ENCODE measurements around the gene ABCA9.

DNA sequence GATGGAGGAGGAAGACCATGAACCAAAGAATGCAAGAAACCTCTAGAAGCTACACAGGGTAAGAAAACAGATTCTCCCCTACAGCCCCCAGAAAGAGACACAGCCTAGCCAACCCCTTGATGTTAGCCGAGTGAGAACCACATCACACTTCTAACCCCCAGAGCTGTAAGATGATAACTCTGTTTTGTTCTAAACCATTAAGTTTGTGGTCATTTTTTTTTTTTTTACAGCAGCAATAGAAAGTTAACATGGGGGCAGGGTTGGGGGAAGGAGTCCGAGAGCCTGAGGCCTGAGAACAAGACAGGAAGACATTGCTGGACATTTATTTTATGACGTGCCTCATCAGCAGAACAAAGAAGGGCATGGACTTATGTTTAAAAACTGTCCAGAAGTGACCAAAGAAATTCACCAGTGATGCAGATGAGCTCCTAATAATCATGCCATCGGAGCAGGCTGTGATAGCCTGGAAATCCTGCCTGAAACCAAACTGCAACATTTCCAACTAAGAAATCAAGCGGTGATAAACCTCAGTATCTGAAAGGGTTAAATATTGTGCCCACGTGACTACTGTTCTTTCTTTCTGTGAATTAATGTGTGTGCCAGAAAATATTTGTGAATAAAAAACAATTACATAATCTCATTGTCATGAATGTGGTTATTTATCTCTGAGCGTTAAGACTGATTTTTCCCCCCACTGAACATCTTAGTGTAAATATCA is 1.1 kb downstream of the ABCA9 start:
- TF ChIP-seq, protein P1, sequence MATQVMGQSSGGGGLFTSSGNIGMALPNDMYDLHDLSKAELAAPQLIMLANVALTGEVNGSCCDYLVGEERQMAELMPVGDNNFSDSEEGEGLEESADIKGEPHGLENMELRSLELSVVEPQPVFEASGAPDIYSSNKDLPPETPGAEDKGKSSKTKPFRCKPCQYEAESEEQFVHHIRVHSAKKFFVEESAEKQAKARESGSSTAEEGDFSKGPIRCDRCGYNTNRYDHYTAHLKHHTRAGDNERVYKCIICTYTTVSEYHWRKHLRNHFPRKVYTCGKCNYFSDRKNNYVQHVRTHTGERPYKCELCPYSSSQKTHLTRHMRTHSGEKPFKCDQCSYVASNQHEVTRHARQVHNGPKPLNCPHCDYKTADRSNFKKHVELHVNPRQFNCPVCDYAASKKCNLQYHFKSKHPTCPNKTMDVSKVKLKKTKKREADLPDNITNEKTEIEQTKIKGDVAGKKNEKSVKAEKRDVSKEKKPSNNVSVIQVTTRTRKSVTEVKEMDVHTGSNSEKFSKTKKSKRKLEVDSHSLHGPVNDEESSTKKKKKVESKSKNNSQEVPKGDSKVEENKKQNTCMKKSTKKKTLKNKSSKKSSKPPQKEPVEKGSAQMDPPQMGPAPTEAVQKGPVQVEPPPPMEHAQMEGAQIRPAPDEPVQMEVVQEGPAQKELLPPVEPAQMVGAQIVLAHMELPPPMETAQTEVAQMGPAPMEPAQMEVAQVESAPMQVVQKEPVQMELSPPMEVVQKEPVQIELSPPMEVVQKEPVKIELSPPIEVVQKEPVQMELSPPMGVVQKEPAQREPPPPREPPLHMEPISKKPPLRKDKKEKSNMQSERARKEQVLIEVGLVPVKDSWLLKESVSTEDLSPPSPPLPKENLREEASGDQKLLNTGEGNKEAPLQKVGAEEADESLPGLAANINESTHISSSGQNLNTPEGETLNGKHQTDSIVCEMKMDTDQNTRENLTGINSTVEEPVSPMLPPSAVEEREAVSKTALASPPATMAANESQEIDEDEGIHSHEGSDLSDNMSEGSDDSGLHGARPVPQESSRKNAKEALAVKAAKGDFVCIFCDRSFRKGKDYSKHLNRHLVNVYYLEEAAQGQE (IDR thresholded peaks at IDR 0.05), result no peak
- TF ChIP-seq, protein P2, sequence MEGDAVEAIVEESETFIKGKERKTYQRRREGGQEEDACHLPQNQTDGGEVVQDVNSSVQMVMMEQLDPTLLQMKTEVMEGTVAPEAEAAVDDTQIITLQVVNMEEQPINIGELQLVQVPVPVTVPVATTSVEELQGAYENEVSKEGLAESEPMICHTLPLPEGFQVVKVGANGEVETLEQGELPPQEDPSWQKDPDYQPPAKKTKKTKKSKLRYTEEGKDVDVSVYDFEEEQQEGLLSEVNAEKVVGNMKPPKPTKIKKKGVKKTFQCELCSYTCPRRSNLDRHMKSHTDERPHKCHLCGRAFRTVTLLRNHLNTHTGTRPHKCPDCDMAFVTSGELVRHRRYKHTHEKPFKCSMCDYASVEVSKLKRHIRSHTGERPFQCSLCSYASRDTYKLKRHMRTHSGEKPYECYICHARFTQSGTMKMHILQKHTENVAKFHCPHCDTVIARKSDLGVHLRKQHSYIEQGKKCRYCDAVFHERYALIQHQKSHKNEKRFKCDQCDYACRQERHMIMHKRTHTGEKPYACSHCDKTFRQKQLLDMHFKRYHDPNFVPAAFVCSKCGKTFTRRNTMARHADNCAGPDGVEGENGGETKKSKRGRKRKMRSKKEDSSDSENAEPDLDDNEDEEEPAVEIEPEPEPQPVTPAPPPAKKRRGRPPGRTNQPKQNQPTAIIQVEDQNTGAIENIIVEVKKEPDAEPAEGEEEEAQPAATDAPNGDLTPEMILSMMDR (IDR thresholded peaks at IDR 0.05), result no peak
- TF ChIP-seq HDAC2 (IDR thresholded peaks at IDR 0.05), result no peak
- no peak for TF ChIP-seq SREBF2 (IDR thresholded peaks at IDR 0.05)
- TF ChIP-seq TP53 (CRISPR knock-in tag; IDR thresholded peaks at IDR 0.05), result no peak
- TF ChIP-seq KDM1A (IDR thresholded peaks at IDR 0.05; ENCODE audit: low read depth), result no peak
- TF ChIP-seq POLR2A (IDR thresholded peaks at IDR 0.05; ENCODE audit: low read length), result no peak
- TF ChIP-seq RARB (CRISPR knock-in tag; IDR thresholded peaks at IDR 0.05), result no peak

All from A549 (cell line).